Thyroid gland (tissue), 4 donors: ENCODE data around the gene CSTPP1. TPM values are rescaled to one million over a fixed set of nuclear protein-coding genes. Genes with fewer than 3 reads are reported as not detected.
A peak's percentile ranks its signal among the peaks of the same experiment; 100 is the strongest.

ENCODE experiments used
- DNase-seq, 2 donors: peaks; one replicate each; pipeline ENCODE4 v3.0.0-alpha.2; 2019
- H3K27ac ChIP-seq, 3 donors: fragments of 200-600 bp; sonication (generic); 1 replicate in 2 of 3; 2 replicates in 1 of 3; pipeline ENCODE4 v1.5.1; 2016 to 2019; ENCODE audit warnings: mild to moderate bottlenecking in 1 of 3, moderate library complexity in 1 of 3
- H3K27me3 ChIP-seq: fragments of 200-600 bp; sonication (generic); one replicate; pipeline ENCODE4 v1.5.1; 2019
- H3K36me3 ChIP-seq, 2 donors: fragments of 200-600 bp; sonication (generic); one replicate each; pipeline ENCODE4 v1.5.1; 2016 to 2019
- H3K4me1 ChIP-seq, 2 donors: fragments of 200-600 bp; sonication (generic); one replicate each; pipeline ENCODE4 v1.5.1; 2017 to 2019
- H3K4me3 ChIP-seq, 3 donors: fragments of 200-600 bp; sonication (generic); replicated peaks in 1 of 3; 1 replicate in 2 of 3; 2 replicates in 1 of 3; pipeline ENCODE4 v1.5.1; 2016; ENCODE audit warnings: mild to moderate bottlenecking in 1 of 3
- H3K9me3 ChIP-seq: fragments of 200-600 bp; sonication (generic); one replicate; pipeline ENCODE4 v1.5.1; 2017
- CTCF ChIP-seq, 6 experiments: fragments of 200-600 bp in 3 of 6; fragments of 450-650 bp in 3 of 6; sonication (generic) in 3 of 6; IDR thresholded peaks; one replicate each; pipeline ENCODE4 v1.5.1; 2016 to 2019; ENCODE audit warnings: antibody characterized with exemption in 6 of 6, mild to moderate bottlenecking in 2 of 6, inconsistent platforms in 1 of 6, moderate library complexity in 1 of 6
- POLR2A ChIP-seq, 2 donors: fragments of 450-650 bp; IDR thresholded peaks; one replicate each; pipeline ENCODE4 v1.6.1; 2017; ENCODE audit warnings: antibody characterized with exemption in 2 of 2, mild to moderate bottlenecking in 2 of 2, moderate library complexity in 1 of 2
- WGBS, 2 donors: methylation state at CpG; one replicate each; pipeline ENCODE4 v1.1.5; 2017; 5-methylcytosine and 5-hydroxymethylcytosine counted together
- intact Hi-C: fragments of 100-400 bp; cut with DNase I; formaldehyde crosslinking; loops from one replicate; pipeline ENCODE4 v1.15.1; 2023
- total RNA-seq, 4 donors: library from RNA; depleted of rRNA; stranded (reverse); fragments of >200 nt; gene quantifications; one replicate each; pipeline ENCODE4 v1.2.3, GENCODE V29; 2016

Gene CSTPP1
- total RNA-seq, 4 donors from 2014 or later = 29.4 to 65.8 (median 45.7) TPM

- Histone ChIP-seq H3K4me3 (no peak overlapping the region), H3K36me3 (no peaks in the 10 kb centered on the region), H3K9me3 (no peaks in the 10 kb centered on the region), H3K4me1 (peaks cover 0 to 2% of the 10 kb centered on the region in 2 donors), H3K27me3 (no peaks in the 10 kb centered on the region), H3K27ac (no peak overlapping the region)
- TF ChIP-seq POLR2A (IDR thresholded peaks at IDR 0.05) = no peak
- no peak for TF ChIP-seq CTCF (IDR thresholded peaks at IDR 0.05)
- intact Hi-C loops = no loop called here
- no peak for DNase-seq
- 97 to 98% methylated on average over 2 of the region's 2 CpGs for WGBS, 2 donors
These were observed 45.9 kb upstream of the CSTPP1 start for GRCh38 chr11:46890665-46891064.

GRCh38 chr11:46892109-46892508, 44.5 kb upstream of the CSTPP1 start:
- Histone ChIP-seq H3K36me3 (no peaks in the 10 kb centered on the region), H3K9me3 (no peaks in the 10 kb centered on the region), H3K27ac (no peak overlapping the region), H3K27me3 (no peaks in the 10 kb centered on the region), H3K4me1 (peaks cover 0 to 15% of the 10 kb centered on the region in 2 donors), H3K4me3 (no peak overlapping the region)
- no peak for DNase-seq
- intact Hi-C loops = no loop called here
- 91 to 96% methylated on average over 2 of the region's 2 CpGs for WGBS, 2 donors
- TF ChIP-seq CTCF (IDR thresholded peaks at IDR 0.05) (no peak), POLR2A (IDR thresholded peaks at IDR 0.05) (no peak)

DNA sequence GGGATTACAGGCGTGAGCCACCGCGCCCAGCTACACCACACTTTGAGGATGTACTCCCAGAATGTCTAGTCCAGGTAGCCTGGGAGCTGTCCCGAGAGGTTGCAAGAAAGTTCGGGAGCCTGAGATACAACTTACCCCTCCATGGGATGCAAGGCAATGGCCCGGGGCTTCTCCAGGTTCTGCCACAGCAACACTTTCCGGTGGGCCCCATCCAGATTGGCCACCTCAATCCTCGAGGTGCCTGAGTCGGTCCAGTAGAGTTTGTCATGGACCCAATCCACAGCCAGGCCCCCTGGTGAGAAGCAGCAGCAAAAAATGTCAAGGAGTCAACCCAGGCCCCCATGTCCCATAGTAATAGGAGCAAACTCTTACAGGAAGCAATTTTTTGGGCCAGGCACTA, 43.7 kb upstream of the CSTPP1 start:
- no peak overlapping the region for H3K27ac ChIP-seq
- H3K4me3 ChIP-seq = no peak overlapping the region
- H3K27me3 ChIP-seq = no peaks in the 10 kb centered on the region
- H3K36me3 ChIP-seq = no peaks in the 10 kb centered on the region
- WGBS, 2 donors = 94 to 98% methylated on average over 6 to 7 of the region's 9 CpGs
- intact Hi-C loops = no loop called here
- TF ChIP-seq POLR2A (IDR thresholded peaks at IDR 0.05) = no peak
- TF ChIP-seq CTCF (IDR thresholded peaks at IDR 0.05) = no peak
- H3K4me1 ChIP-seq = peaks cover 0 to 15% of the 10 kb centered on the region in 2 donors
- H3K9me3 ChIP-seq = no peaks in the 10 kb centered on the region
- no peak for DNase-seq

DNA sequence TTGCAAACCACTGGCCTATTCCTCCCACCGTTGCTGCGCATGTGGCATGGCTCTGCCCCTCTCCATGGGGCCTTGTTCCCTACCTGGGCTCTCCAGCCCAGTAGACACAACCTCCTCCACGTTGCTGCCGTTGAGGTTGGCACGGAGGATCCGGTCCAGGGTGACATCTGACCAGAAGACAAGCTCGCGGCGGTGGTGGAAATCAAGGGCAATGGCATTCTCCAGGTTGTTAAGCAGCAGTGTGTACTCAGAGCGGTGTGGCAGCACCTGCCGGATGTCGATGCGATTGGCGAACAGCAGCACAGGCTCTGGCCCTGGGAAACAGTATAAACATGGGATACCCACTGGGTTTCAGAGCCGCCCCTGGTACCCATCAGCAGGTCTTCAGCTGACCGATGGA, 42.1 kb upstream of the CSTPP1 start:
- WGBS, 2 donors = 96 to 98% methylated on average over 12 to 15 of the region's 16 CpGs
- no peaks in the 10 kb centered on the region for H3K36me3 ChIP-seq
- intact Hi-C loops = no loop called here

GRCh38 chr11:46894961-46895360, 41.6 kb upstream of the CSTPP1 start:
- Histone ChIP-seq H3K4me3 (no peak overlapping the region), H3K27me3 (no peaks in the 10 kb centered on the region), H3K27ac (no peak overlapping the region), H3K36me3 (no peaks in the 10 kb centered on the region), H3K9me3 (no peaks in the 10 kb centered on the region), H3K4me1 (peaks cover 0 to 24% of the 10 kb centered on the region in 2 donors)
- 88 to 94% methylated on average over 10 of the region's 10 CpGs for WGBS, 2 donors
- intact Hi-C loops = no loop called here
- no peak for TF ChIP-seq CTCF (IDR thresholded peaks at IDR 0.05)
- TF ChIP-seq POLR2A (IDR thresholded peaks at IDR 0.05) = no peak
- DNase-seq = peak in 1 of 2 donors; percentile 21

More for the DNA sequence above, 42.1 kb upstream of the CSTPP1 start:
- Histone ChIP-seq H3K4me3 (no peak overlapping the region), H3K9me3 (no peaks in the 10 kb centered on the region), H3K4me1 (peaks cover 0 to 24% of the 10 kb centered on the region in 2 donors), H3K27ac (no peak overlapping the region), H3K27me3 (no peaks in the 10 kb centered on the region)
- no peak for TF ChIP-seq CTCF (IDR thresholded peaks at IDR 0.05)
- no peak for TF ChIP-seq POLR2A (IDR thresholded peaks at IDR 0.05)
- no peak for DNase-seq
